Lung microvascular endothelial cell (primary cell): Measurements from ENCODE around the gene LRRTM4. TPM values are rescaled to one million over a fixed set of nuclear protein-coding genes. Genes with fewer than 3 reads are reported as not detected.
"Not testable (repeated sequence)": the region's sequence is repeated elsewhere in the genome, so short reads cannot be mapped to it uniquely, and the experiment has no call there.

Source experiments
- DNase-seq, 2 donors: peaks; one replicate each; pipeline versions ENCODE4 v3.0.0 to v3.0.0-alpha.2; 2010; ENCODE audit warnings: low read depth in 2 of 2
- total RNA-seq: library from RNA; depleted of rRNA; stranded (reverse); fragments of >200 nt; gene quantifications from 2 replicates; pipeline ENCODE4 v1.2.1, GENCODE V29; 2014

Gene LRRTM4
- total RNA-seq, 1 donor from 2014 or later = not detected

DNA sequence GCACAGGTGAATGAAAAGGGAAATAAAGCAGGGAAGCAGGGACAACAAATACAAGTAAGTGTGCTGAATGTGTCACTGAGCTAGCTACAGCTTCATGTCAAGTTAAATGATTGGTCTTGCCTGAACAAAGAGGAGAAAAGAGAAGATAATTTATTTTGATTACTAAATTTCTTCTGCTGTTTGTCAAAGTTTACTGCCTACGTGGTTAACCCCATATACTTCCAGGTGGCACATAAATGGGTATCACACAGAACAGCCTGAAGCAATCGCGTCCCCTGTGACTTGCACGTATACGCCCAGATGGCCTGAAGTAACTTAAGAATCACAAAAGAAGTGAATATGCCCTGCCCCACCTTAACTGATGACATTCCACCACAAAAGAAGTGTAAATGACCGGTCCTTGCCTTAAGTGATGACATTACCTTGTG is 434.2 kb downstream of the LRRTM4 start:
- no peak for DNase-seq

DNA sequence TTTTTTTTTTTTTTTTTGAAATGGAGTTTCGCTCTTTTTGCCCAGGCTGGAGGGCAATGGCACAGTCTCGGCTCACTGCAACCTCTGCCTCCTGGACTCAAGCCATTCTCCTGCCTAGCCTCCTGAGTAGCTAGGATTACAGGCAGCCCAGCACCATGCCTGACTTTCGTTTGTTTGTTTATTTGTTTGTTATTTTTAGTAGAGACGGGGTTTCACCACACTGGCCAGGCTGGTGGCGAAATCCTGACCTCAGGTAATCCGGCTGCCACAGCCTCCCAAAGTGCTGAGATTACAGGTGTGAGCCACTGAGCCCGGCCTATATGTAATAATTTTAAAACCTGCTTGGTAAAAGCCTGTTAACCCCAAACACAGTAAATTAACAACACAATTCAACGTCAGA is 435.7 kb downstream of the LRRTM4 start:
- no peak for DNase-seq

DNA sequence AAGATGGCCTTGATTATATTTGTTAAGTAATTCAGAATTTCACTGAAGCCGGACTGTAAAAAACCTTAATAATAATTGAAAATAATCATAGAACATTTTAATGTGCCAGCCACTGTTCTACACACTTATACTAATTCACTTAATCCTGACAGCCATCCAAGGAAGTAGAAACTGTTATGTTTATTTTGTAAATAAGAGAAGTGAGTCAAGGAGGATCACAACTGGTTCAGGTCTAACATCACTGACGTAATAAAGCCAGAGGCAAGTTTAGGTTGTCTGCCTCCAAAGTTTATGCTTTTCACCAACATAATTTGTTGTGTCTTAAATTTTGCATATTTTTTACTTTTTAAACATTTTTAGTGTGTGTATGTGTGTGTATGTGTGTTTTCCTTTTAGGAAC is 436.1 kb downstream of the LRRTM4 start:
- DNase-seq = no peak

DNA sequence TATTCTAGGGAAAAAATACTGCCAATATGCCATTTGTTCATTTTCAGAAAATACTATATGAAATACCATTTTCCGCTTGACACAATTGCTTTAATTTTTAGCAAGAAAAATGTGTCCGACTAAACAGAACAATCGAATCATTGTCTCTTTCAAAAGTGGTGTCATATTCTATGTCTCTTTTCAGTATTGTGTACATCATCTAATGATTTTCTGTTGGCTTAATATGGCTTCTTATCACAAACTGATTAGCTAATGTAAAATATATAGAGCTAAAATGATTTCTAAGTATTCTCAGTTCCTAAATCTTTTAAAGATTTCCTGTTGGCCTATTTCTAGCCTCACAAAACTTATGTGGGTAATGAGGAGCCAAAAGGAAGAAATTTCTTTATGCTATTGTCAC is 436.6 kb downstream of the LRRTM4 start:
- no peak for DNase-seq

DNA sequence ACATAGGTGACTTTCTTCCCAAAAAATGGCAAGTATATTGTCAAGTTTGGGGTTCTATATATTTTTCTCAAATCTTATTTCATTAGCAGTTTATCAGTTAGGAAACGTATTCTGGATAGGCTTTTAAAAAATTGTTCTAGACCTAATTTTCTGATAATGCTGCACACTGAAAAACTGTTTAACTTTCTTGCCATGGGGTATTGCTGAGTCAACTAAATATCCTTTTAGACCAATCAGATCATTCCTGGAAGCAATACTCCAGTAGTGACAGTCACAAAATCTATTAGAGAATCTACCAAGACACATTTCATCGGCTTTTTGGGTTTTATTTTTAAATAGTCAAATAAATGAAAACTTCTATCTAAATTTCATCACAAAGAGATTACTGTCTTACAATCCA is 440.6 kb downstream of the LRRTM4 start:
- no peak for DNase-seq

DNA sequence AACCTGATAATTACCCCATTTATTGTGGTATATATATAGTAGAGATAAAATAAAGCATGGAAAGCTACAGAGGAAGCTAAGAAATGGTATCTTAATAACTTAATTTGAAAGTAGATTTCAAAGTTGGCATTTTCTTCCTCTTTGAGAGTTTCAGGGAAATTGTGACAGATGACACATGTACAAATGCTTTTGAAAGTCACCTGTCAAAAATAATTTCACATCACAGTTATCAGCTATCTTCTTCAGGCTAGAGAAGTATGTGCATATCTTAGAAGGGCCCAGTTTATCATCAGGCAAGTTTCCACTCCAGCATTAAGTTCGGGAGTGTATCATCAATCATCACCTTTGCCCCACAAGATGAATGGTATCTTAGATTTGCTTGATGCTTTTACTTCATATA is 457.9 kb downstream of the LRRTM4 start:
- no peak for DNase-seq

DNA sequence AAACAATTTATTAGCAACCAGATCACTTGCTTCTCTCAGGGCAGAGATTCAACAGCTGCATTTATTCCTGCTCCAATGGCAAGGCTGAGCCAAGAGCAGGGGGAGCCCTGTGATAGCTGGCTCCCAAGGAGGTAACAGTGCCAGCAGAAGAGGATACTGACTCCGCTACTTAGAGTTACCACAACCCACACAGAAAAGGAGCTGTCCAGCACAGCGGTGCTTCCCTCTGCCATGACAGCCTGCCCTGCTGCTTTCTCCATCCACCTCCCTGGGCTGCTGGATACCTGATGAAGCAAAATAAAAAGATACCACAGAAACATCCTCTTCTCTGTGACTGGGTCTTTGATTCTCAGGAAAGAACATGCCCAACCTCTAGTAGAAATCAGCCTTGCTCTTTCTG is 467.2 kb downstream of the LRRTM4 start:
- no peak for DNase-seq

DNA sequence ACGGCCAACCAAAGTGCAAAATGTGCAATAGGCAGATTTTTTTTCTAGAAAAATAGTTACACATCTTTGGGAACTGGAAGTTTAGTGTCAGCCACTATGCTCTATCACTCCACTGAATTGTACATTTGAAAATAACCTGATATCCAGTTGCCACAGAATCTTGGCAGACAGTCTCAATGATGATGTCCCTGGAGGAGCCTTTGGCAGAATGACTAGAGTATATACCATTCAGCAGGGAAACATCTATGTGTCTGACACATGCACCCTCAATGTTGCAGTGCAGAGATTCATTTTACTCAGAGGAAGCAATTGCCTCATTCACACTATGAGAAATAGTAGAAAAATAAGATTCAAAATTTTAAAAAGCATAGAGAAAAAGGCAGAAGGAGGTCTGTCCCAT is 475.8 kb downstream of the LRRTM4 start:
- no peak for DNase-seq

DNA sequence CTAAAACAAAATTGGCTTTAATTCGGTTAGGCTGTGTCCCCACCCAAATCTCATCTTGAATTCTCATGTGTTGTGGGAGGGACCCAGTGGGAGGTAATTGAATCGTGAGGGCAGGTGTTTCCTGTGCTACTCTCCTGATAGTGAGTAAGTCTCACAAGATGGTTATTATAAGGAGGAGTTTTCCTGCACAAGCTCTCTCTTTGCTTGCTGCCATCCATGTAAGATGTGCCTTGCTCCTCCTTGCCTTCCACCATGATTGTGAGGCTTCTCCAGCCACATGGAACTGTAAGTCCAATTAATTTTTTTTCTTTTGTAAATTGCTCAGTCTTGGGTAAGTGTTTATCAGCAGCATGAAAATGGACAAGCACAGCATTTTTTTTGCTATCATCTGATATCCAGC is 476.7 kb downstream of the LRRTM4 start:
- not testable (repeated sequence) for DNase-seq

DNA sequence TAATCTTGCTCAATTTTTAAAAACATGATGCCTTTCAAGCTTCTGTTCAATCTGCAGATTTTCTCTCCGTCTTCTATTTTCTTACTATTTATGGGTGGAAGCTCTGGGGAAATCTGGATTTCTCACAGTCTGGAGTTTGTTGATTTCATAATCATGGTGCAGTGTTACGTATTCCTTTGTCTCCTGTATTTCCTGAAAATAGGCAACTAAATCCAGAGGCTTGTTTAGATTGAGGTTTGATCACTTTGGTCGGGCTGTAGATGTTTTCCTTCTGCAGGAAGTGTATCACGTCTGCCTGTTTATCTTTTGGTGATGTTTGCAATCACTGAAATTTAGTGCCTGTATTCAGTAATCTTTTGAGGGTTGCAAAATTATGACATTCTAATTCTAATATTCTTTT is 487.7 kb downstream of the LRRTM4 start:
- no peak for DNase-seq

DNA sequence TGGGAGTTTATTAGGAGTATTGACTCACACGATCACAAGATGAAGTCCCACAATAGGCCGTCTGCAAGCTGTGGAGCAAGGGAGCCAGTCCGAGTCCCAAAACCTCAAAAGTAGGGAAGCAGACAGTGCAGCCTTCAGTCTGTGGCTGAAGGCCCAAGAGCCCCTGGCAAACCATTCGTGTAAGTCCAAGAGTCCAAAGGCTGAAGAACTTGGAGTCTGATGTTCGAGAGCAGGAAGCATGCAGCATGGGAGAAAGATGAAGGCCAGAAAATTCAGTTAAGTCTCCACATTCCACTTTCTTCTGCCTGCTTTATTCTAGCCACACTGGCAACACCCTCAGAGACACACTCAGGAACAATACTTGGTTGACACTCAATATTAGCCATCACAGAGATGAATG is 492.9 kb downstream of the LRRTM4 start:
- not testable (repeated sequence) for DNase-seq

DNA sequence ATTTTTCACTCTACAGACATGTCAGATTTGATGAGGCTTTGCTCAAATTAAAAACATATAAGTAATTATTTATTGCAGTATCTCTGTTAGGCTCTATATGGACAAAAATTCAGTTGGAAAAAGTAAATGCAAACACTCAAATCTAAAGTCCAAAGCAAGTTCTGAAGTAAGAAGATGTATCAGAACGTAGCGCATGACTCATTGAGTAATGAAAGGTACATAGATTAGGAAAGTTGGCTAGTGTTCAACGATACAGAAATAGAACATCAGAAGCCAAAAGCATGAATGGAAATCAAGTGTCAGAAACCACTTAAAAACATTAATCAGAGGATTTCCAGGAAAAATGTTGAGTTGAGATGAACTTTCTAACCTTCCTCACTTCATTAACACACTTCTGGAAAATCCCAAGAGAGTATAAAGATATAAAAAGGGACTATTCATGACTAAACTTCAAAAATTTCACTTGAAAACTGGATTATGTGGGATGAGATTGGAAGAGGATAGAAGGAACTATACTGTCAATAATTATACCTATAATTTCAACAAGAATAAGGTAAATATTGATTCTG is 494.1 kb downstream of the LRRTM4 start:
- no peak for DNase-seq

DNA sequence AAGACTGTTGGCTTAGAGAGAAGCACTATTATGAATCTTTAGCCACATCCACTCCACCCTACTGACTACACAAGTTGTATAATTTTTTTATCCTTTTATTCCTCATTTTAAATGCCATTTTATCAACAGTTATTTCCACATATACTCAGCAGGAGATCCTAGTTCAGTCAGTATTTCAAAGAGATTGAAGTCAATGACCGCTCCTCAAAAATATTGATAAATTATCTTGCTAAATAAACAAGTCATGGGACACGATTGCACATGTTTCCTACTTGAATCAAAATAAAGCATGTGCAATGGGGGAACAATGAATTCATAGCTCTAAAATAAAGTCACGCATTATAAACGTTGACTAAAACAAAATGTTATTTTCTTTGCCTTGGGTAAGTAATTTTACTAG is 496.5 kb downstream of the LRRTM4 start:
- no peak for DNase-seq

DNA sequence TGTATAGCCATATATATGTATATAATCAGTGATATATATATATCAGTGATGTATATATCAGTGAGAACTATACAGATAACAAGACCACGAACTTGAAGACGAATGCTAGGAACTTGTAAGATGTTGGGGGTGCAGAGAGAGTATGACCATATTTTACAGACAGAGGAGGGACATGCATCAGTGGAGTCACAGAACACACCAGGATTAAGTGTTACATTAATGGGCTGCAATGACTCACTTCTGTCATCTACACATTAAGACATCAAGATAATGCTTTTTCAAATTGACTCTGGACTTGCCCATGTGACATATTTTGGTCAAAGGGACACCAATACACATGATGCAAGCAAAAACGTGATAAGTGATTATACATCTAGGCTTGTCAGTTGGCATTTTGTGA is 501.0 kb downstream of the LRRTM4 start:
- DNase-seq = no peak

DNA sequence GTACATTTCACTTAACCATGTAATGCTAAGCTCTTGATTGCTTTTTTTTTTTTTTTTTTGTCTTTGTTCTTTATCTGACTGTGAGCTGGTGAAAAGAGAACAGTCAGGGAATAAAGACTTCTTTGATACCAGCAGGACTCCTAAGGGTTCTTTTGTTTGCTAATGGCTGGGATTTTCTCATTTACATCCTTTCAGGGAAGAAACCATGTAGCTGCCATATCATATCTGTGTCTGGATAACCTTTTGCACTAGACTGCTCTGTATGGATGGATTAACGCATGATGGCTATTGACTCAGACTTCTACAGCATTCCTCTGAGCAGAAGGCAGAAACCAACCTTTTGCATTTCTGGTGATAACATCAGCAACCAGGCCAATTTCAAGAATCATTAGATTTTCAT is 504.0 kb downstream of the LRRTM4 start:
- DNase-seq = no peak

DNA sequence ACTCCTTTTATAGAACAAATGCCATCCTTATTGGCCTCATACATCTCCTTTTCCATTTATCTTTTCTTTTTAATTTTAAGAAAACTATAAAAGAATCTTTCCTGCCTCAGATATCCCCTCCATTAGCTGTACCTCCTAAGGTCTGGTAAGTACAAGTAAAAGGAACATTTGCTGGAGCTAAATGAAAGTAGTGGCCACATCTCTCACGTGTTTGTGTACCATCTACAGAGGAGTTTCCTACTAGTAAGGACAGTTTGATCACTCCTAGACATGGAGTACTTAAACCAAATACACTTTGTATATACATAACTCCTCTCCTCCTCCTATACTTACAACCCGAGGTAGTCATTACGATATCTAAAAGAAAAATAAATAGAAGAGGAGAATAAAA is 504.8 kb downstream of the LRRTM4 start:
- DNase-seq = no peak

DNA sequence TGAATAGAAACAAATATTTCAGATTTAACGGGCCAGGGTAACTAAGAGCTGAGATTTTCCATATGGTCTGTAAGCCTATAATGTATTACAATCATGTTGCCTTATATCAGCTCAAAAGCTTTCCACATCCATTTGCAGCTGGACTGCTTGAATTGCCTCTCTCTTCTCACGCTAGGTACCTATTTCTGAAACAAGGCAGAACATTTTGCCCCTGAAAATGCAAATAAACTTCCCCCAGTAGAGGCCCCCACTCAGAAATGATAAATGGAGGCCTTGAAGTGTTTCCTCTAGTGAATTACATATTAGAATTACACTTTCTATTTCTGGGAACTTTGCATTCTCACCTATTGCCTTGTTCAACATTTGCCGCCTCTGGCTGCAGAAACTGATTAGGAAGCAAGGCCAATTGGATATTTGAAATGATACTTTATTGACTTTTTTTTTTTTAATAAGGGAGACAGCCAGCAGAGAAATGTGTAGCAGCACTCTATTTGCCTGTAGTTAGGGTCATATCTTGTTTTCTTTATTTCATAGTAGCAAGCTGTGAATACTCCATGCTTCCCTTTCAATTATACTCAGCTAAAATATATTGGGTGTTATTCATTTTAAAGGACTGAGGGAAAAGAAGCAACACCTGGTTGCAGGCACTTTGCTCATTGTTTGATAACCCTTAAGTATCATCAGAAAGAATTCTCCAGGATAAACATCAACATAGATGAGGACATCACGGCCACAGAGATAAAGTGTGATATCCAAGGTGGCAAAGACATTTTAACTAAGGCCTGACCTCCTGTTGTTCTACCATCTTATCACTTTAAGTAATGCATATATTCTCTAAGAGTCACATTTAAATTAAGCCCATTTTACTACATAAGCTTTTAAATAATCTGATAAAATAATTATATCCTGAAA is 505.5 kb downstream of the LRRTM4 start:
- no peak for DNase-seq

DNA sequence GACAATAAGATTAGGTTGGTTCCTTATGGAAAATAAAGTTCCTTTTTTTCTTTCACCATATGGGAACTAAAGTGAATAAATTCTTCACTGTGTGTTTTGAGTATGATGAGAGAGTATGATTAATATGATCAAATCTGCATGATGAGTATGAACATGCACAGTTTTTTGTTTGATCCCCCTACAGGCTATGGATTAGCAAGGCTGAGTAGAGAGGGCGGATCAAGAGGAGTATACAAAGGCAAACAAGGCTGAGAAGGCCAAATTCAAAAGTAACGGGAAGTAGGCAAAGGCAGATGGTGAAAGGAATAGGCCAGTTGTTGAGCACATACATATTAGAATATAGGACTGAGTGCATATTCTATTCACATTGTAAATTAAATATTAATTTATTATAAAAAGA is 508.2 kb downstream of the LRRTM4 start:
- no peak for DNase-seq

DNA sequence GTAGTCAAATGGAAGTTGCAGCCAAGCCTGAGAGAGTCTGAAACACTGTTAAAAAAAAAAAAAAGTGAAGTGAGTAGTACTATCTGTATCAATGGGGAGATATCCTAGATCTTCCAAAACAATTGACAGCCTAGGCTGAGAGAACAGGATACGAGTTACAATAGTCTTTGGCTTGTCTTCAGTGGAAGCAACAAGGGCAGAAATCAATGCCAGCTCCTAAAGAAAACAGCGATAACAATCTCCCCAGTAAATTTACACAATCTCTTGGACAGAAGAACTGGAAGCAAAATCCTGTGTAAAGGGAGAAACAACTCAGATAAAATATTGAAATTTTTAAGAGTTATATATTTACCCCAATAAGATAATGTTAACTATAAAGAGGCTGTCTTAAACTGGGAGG is 508.7 kb downstream of the LRRTM4 start:
- no peak for DNase-seq

DNA sequence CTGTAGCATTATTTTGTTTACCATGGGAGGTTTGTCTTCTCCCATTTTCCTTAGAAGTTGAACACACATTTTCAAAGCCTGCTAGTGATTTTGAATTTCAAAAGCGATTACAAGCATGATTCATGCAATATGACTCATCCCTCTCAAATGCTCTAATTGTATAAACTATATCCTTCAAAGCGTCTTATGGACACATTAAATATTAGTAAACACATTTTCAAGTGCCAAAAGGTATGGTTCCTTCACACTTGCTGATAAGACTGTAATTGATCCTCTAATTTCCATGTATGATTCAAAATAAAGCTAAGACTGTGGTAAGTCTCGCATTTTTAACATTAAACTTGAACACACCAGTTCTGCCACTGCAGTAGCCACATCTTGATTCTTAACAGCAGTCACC is 512.9 kb downstream of the LRRTM4 start:
- no peak for DNase-seq

DNA sequence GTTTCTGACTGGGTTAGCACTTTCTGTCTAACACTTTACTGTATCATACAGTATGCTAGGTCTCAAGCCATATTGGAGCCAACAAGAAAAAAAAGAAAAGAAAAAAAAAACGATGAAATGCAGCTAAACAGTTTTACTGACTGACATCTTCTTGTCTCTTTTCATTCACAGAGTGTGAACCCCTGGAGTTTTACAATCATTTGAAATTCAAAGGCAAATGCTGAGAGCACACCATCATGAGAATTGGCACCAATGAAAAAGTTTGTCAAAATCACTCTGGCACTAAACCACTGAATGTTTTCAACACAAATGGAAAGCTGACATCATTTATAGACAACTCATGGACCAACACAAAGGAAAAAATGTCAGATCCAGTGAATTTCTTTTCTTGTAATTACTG is 513.3 kb downstream of the LRRTM4 start:
- no peak for DNase-seq

DNA sequence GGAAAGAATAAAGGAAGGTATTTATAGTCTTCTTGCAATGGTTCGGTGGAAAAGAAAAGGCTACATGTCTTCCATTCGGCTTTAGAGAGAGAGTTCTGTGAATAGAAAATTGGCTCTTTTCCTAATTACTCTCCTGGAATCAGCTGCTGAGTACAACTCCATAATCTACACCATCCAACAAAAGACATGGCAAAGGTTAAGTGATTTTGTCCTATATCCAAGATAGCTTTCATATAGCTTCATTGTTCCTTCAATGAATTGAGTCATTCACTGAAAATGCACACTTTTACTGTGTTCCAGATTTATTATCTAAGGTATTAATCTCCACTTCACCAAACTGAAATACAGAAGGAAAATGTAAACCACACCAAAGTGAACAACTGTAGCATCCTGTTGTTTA is 514.5 kb downstream of the LRRTM4 start:
- DNase-seq = no peak

DNA sequence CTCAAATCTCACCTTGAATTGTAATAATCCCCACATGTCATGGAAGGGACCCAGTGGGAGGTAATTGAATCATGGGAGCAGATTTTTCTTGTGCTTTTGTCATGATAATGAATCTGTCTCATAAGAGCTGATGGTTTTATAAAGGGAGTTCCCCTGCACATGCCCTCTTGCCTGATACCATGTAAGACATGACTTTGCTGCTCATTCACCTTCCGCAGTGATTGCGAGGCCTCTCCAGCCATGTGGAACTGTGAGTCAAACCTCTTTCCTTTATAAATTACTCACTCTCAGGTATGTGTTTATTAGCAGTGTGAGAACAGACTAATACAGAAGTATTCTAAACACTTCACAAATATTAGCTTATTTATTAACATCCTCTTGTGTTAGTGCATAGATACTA is 516.7 kb downstream of the LRRTM4 start:
- no peak for DNase-seq
